GM12865 (cell line): Measurements from ENCODE around the gene PDE9A.

Experiments
- DNase-seq: peaks from one replicate; pipeline ENCODE4 v3.0.0; 2010; ENCODE audit warnings: low read depth
- H3K4me3 ChIP-seq: 2 replicates; pipeline ENCODE4 v1.5.1; 2011; ENCODE audit warnings: mild to moderate bottlenecking, low read depth, low read length, control low read depth
- TF ChIP-seq, protein P1 (sequence below): IDR thresholded peaks from 2 replicates; pipeline ENCODE4 v1.5.1; 2011; ENCODE audit warnings: low read length, control low read depth, low read depth, inconsistent platforms; ENCODE audit not compliant: insufficient read depth; ENCODE audit errors: missing control alignments

Gene PDE9A

DNA sequence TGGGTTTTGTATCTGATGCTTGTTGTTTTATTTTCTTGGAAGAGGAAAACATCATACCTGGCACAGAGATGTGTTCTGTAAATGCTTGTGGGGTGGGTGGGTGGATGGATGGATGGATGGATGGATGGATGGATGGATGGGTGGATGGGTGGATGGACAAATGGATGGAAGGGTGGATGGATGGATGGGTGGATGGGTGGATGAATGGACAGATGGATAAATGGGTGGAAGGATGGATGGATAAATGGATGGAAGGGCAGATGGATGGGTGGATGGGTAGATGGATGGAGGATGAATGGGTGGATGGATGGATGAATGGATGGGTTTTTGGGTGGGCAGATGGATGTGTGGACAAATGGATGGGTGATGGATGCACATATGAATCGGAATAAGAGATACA lies 111.5 kb downstream of the PDE9A start:
- TF ChIP-seq, protein P1, sequence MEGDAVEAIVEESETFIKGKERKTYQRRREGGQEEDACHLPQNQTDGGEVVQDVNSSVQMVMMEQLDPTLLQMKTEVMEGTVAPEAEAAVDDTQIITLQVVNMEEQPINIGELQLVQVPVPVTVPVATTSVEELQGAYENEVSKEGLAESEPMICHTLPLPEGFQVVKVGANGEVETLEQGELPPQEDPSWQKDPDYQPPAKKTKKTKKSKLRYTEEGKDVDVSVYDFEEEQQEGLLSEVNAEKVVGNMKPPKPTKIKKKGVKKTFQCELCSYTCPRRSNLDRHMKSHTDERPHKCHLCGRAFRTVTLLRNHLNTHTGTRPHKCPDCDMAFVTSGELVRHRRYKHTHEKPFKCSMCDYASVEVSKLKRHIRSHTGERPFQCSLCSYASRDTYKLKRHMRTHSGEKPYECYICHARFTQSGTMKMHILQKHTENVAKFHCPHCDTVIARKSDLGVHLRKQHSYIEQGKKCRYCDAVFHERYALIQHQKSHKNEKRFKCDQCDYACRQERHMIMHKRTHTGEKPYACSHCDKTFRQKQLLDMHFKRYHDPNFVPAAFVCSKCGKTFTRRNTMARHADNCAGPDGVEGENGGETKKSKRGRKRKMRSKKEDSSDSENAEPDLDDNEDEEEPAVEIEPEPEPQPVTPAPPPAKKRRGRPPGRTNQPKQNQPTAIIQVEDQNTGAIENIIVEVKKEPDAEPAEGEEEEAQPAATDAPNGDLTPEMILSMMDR, result no peak
- no peak for DNase-seq
- no peak overlapping the region for H3K4me3 ChIP-seq

- no peak overlapping the region for H3K4me3 ChIP-seq
- DNase-seq, result no peak
- TF ChIP-seq, protein P1, result no peak
Measured at GRCh38 chr21:42765656-42766055, 112.2 kb downstream of the PDE9A start.

DNA sequence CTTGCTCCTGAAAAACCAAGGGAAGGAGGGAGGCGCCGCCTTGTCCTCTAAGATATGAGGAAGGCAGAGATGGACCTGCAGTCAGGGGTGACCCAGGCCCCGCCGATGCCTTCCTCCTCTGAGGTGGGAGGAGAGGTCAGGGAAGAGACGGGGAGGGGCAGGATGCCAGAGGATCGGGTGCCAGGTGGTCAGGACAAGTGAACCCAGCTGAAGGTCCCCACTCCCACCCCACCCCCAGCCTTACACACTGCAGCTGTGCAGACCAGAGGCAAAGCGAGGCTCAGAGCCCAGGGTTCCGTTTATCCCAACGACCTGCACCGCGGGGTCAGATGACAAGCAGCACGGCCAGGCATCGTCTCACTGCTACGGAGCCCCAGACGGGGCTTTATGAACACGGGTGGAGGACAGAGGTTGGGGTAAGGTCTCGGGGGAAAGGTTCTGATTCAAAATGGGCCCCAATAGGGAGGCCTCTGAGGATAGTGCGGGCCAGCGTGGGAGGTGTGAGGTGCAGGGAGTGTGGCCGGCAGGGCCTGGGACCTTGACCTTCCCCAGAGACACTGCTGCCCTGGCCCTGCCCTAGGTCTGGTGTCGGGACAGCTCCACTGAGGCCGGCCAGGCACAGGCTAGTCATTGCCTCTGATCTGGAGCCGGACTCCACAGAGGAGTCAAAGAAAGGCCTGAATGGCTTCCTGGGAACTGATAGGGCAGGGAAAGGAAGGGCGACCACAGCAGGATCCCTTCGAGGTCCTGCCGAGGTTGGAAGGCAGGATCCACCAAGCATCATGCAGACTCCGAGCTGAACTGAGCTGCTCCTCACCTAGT lies 113.5 kb downstream of the PDE9A start:
- DNase-seq, result no peak

GRCh38 chr21:42767561-42767835 lies 114.1 kb downstream of the PDE9A start:
- H3K4me3 ChIP-seq, result no peak overlapping the region
- TF ChIP-seq, protein P1, result no peak
- no peak for DNase-seq

More for the DNA sequence above, 113.5 kb downstream of the PDE9A start:
- TF ChIP-seq, protein P1, result no peak
- no peak overlapping the region for H3K4me3 ChIP-seq

- TF ChIP-seq, protein P1, result no peak
Measured at GRCh38 chr21:42768324-42769121, 115.1 kb downstream of the PDE9A start.

DNA sequence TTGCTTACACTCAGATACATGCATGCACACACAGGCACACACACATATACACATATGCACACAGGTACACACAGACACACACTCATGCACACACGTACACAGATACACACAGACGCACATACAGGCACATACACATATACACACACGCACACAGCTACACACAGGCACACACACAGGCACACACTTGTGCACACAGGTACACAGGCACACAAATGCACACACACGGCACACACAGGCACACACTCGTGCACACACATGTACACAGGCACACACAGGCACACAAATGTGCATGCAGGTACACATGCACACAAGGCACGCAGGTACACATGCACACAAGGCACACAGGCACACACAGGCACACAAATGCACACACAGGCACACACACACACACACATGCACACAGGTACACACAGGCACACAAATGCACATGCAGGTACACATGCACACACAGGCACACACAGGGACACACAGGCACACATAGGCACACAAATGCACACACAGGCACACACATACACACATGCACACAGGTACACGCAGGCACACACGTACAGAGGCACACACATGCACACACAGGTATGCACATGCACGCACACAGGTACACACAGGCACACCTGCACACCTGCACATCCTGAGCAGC lies 115.9 kb downstream of the PDE9A start:
- H3K4me3 ChIP-seq, result no peak overlapping the region
- DNase-seq, result no peak
- TF ChIP-seq, protein P1, result no peak

More at GRCh38 chr21:42768324-42769121, 115.1 kb downstream of the PDE9A start:
- no peak for DNase-seq
- H3K4me3 ChIP-seq, result no peak overlapping the region
